Lower lobe of right lung (tissue), 2 donors: Measurements from ENCODE around the gene ASCC3. TPM values are rescaled to one million over a fixed set of nuclear protein-coding genes. Genes with fewer than 3 reads are reported as not detected.

Experiments used
- ATAC-seq, 2 donors: fragments of 200-7000 bp; cut with Tn5 transposase; one replicate each; pipeline ENCODE4 v1.9.1; 2020 to 2022; ENCODE audit warnings: mild to moderate bottlenecking in 2 of 2, moderate library complexity in 2 of 2
- DNase-seq: peaks from one replicate; pipeline ENCODE4 v3.0.0-alpha.2; 2020
- H3K27ac ChIP-seq: fragments of 200-600 bp; one replicate; pipeline ENCODE4 v1.8.0; 2022
- H3K27me3 ChIP-seq: fragments of 200-600 bp; one replicate; pipeline ENCODE4 v1.8.0; 2022; ENCODE audit warnings: low read depth
- H3K36me3 ChIP-seq: fragments of 200-600 bp; one replicate; pipeline ENCODE4 v1.8.0; 2022; ENCODE audit warnings: mild to moderate bottlenecking
- H3K4me1 ChIP-seq: fragments of 200-600 bp; one replicate; pipeline ENCODE4 v1.8.0; 2022
- H3K4me3 ChIP-seq: fragments of 200-600 bp; one replicate; pipeline ENCODE4 v1.8.0; 2022; ENCODE audit warnings: mild to moderate bottlenecking
- H3K9me3 ChIP-seq: fragments of 200-600 bp; one replicate; pipeline ENCODE4 v1.8.0; 2022
- intact Hi-C: fragments of 100-400 bp; cut with DNase I; formaldehyde crosslinking; loops from one replicate; pipeline ENCODE4 v1.11.0; 2022
- total RNA-seq: library from RNA; stranded (reverse); fragmentation: NEBNext Ultra II Directional; extraction: Animal tissue kit (Norgen Biotek cat#: 25700); gene quantifications from one replicate; pipeline ENCODE4 v1.2.1, GENCODE V29; 2021
- TF ChIP-seq, protein P1 (sequence below): fragments of 200-600 bp; IDR thresholded peaks from one replicate; pipeline ENCODE4 v1.8.0; 2022; ENCODE audit warnings: antibody characterized with exemption, mild to moderate bottlenecking
- donor health status: DM: no; HTN: yes; CAD: no; lungs with severe emphysema.

ASCC3 gene
- total RNA-seq, 1 donor from 2014 or later, result 34.8 TPM

DNA sequence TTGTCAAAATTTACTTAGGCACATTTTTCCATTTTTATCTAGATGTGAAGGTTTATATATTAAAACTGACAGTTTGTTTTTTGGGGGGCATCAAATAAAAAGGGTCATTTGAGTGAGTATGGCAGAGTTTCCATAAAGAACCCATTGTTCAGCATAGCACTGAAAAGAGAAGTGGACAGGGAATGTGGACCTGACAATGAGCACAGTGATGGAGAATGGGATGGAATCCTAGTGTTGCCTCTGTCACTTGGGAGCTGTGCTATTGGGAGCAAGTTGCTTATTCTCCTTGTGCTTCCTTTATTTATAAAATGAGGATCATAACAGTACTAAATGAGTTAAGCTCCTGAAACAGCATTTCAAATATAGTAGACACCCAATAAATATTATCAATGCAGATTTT is 285.7 kb downstream of the ASCC3 start:
- intact Hi-C loops, result no loop called here
- Histone ChIP-seq H3K27ac (no peak overlapping the region), H3K4me1 (no peaks in the 10 kb centered on the region), H3K9me3 (no peaks in the 10 kb centered on the region), H3K36me3 (no peaks in the 10 kb centered on the region), H3K27me3 (no peaks in the 10 kb centered on the region), H3K4me3 (no peak overlapping the region)
- TF ChIP-seq, protein P1, sequence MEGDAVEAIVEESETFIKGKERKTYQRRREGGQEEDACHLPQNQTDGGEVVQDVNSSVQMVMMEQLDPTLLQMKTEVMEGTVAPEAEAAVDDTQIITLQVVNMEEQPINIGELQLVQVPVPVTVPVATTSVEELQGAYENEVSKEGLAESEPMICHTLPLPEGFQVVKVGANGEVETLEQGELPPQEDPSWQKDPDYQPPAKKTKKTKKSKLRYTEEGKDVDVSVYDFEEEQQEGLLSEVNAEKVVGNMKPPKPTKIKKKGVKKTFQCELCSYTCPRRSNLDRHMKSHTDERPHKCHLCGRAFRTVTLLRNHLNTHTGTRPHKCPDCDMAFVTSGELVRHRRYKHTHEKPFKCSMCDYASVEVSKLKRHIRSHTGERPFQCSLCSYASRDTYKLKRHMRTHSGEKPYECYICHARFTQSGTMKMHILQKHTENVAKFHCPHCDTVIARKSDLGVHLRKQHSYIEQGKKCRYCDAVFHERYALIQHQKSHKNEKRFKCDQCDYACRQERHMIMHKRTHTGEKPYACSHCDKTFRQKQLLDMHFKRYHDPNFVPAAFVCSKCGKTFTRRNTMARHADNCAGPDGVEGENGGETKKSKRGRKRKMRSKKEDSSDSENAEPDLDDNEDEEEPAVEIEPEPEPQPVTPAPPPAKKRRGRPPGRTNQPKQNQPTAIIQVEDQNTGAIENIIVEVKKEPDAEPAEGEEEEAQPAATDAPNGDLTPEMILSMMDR, result no peak
- ATAC-seq (no peak), DNase-seq (no peak)

DNA sequence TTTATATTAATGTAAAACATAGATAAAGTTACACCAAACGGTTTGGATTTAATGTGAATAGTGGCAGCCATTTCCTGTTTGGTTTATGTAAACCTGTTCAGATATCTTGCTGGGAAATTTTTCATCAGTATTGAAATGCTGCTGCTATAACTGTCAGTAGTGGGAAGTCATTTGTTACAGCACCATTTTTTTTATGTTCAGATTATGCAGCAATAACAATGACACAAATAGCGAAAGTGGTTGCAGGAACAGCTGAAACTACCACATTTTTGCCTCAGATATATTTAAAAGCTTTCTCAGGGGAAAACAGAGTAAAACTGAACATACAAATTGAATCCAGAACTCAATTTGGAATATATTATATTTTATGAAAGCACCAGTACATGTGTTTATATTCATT is 287.6 kb downstream of the ASCC3 start:
- DNase-seq (no peak), ATAC-seq (no peak)
- TF ChIP-seq, protein P1, result no peak
- peaks cover 19% of the 10 kb centered on the region for H3K36me3 ChIP-seq
- no peaks in the 10 kb centered on the region for H3K4me1 ChIP-seq
- no peaks in the 10 kb centered on the region for H3K9me3 ChIP-seq
- intact Hi-C loops, result no loop called here
- no peak overlapping the region for H3K4me3 ChIP-seq
- no peak overlapping the region for H3K27ac ChIP-seq
- no peaks in the 10 kb centered on the region for H3K27me3 ChIP-seq

DNA sequence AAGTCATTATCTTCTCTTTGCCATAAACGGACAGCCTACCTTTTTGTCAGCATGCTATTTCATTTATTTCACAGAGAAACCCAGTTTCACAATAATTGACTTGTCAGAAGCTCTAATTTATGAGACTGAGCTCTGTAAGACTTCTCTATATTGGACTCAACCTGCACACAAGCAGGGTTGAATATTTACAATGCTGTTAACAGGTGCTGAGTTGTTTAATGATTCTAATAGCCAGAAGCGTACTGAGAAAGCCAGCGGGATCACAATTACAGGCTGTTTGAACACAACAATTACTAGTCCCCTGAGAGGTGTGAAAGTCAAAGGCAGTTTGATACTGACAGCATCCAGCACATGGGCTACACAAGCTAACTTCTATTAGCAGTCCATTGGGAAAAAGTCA is 288.2 kb downstream of the ASCC3 start:
- H3K36me3 ChIP-seq, result peaks cover 20% of the 10 kb centered on the region
- TF ChIP-seq, protein P1, result no peak
- H3K4me3 ChIP-seq, result no peak overlapping the region
- H3K9me3 ChIP-seq, result no peaks in the 10 kb centered on the region
- H3K27ac ChIP-seq, result no peak overlapping the region
- DNase-seq (no peak), ATAC-seq (no peak)
- H3K27me3 ChIP-seq, result no peaks in the 10 kb centered on the region
- intact Hi-C loops, result no loop called here
- H3K4me1 ChIP-seq, result no peaks in the 10 kb centered on the region

DNA sequence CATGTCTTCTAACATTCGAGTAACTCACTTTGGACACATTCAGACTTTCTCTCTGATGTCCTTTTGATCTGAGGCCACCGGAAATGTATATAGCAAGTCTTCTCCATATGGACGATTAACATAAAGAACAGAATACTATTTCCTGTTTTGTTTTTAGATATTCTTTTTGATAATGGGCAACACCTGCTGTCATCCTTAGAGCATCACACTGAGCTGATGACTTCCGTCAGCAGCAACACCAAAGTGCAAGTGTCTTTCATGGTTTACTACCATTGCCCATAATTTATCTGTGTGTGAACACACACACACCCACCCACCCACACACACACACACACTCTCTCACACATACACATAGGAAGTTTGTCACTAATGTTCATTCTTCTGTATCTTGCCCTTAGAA is 303.7 kb downstream of the ASCC3 start:
- no peaks in the 10 kb centered on the region for H3K9me3 ChIP-seq
- H3K27ac ChIP-seq, result no peak overlapping the region
- H3K4me3 ChIP-seq, result no peak overlapping the region
- DNase-seq, result no peak
- H3K27me3 ChIP-seq, result no peaks in the 10 kb centered on the region
- no peaks in the 10 kb centered on the region for H3K36me3 ChIP-seq
- intact Hi-C loops, result no loop called here
- H3K4me1 ChIP-seq, result no peaks in the 10 kb centered on the region
- ATAC-seq, result no peak
- TF ChIP-seq, protein P1, result no peak

DNA sequence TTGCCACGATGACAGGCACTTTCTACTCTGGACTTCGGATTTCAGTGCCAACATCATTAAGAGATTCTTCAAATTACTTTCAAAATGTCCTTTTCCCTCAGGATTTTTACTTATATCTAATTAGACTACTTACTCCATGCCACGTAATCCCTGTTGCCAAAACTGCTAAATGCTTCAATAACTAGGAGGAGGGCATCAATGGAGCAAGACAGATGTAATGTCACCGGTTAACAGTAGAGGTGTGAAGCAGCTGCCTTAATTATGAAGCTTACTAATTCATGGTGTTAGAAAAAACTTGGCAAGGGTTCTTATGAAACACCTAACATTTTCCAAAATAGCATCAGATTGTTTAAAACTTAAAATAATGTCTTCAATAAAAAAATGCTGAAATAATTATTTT is 305.2 kb downstream of the ASCC3 start:
- Histone ChIP-seq H3K9me3 (no peaks in the 10 kb centered on the region), H3K4me3 (no peak overlapping the region), H3K4me1 (no peaks in the 10 kb centered on the region), H3K36me3 (no peaks in the 10 kb centered on the region), H3K27me3 (no peaks in the 10 kb centered on the region), H3K27ac (no peak overlapping the region)
- intact Hi-C loops, result no loop called here
- no peak for DNase-seq
- TF ChIP-seq, protein P1, result no peak
- no peak for ATAC-seq

DNA sequence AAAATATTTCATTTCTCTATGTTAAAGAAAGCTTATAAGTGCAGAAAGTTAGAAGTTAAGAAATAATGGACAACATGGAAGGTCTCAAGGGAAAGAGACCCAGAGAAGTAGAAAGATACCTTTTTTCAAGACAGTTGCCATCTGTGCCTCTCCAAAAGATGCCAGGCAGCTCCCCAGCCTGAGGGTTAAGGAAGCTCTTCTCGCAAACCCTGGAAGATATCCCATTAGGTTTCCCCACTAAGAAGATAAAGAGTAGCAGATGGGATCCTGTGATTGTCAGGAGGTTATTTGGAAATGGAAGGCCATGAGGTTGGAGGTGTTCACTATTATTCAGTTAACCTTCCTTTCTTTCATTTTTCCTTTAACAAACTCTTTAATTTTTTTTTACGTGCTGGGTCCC is 306.3 kb downstream of the ASCC3 start:
- no peaks in the 10 kb centered on the region for H3K27me3 ChIP-seq
- TF ChIP-seq, protein P1, result no peak
- intact Hi-C loops, result no loop called here
- H3K36me3 ChIP-seq, result no peaks in the 10 kb centered on the region
- ATAC-seq (no peak), DNase-seq (no peak)
- no peaks in the 10 kb centered on the region for H3K4me1 ChIP-seq
- no peaks in the 10 kb centered on the region for H3K9me3 ChIP-seq
- H3K4me3 ChIP-seq, result no peak overlapping the region
- H3K27ac ChIP-seq, result no peak overlapping the region
